SW480 (cell line): ENCODE results near the gene MTFP1.
A peak's percentile ranks its signal among the peaks of the same experiment; 100 is the strongest.
"Not testable (repeated sequence)": the region's sequence is repeated elsewhere in the genome, so short reads cannot be mapped to it uniquely, and the experiment has no call there.

Experiments used
- DNase-seq: peaks from one replicate; pipeline ENCODE4 v3.0.0-alpha.2; 2016; ENCODE audit warnings: low spot score

MTFP1 gene

DNA sequence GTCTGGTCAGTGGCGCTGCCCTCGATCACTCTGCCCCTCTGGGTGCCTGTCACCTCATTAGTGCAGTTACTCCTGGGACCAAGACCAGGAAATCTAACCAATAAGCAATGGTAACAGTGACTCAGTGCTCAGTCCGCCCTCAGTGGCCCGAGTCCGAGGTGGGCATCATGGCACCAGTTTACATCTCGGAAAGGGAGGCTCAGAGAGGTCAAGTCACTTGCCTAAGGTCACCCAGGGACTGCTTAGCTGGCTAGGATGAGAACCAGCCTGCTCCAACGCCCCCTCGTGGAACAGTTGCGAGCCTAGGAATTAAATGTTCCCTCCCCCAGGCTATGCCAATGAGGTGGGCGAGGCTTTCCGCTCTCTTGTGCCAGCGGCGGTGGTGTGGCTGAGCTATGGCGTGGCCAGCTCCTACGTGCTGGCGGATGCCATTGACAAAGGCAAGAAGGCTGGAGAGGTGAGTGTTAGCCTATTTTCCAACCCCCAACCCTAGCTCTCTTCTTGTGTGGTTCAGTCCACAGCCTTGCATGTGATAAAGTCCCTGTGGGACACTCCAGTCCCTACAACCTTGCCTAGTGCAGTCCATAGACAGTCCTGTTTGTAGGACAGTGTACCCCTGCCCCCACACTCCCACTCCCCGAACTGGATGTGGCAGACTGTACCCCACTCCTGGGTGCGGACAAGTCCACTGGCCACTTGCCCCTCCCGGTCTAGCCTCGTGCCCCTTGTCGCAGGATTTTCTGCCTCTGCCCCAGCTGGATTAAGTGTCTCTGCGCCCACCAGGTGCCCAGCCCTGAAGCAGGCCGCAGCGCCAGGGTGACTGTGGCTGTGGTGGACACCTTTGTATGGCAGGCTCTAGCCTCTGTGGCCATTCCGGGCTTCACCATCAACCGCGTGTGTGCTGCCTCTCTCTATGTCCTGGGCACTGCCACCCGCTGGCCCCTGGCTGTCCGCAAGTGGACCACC, 1.1 kb downstream of the MTFP1 start:
- DNase-seq, result peak; percentile 87

DNA sequence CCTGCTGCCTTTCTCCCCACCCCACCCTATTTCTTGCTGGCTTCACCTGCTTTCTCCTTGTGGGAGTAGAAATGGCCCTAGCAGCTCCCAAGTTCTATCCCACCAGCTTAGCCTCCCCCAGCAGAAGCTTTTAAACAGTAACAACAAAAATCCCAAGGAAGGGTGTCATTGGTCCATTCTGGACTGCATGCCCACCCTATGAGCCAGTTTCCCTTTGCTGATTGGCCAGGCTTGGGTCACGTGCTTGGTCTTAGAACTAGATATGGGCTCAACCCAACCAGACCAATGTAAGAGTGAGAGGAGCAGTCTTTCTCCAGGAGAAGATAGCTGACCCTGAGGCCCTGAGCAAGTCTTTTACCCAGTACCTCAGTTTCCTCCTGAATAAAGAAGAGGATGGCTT, 2.3 kb downstream of the MTFP1 start:
- DNase-seq, result no peak

DNA sequence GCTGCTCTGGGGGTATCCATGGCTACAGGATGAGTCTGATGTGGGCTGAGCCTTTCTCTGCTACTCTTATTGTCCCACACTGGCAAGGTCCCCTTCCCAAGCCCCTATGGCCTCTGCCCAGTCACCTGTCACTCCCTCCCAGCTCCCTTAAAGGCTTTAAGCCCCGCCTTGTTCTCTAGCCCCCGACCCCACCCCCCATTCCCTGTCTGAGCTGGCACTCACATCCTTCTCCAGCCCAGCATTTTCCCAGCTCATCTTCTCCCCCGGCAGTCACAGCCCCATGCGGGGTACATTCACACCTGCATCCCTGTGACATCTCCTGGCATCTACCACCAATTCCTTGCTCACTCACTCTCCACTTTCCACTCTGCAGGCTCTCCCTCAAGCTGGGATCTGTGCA, 4.3 kb downstream of the MTFP1 start:
- no peak for DNase-seq

- DNase-seq, result no peak
These were observed 5.4 kb downstream of the MTFP1 start for GRCh38 chr22:30430933-30431332.

GRCh38 chr22:30432096-30432495, 6.5 kb downstream of the MTFP1 start:
- no peak for DNase-seq

DNA sequence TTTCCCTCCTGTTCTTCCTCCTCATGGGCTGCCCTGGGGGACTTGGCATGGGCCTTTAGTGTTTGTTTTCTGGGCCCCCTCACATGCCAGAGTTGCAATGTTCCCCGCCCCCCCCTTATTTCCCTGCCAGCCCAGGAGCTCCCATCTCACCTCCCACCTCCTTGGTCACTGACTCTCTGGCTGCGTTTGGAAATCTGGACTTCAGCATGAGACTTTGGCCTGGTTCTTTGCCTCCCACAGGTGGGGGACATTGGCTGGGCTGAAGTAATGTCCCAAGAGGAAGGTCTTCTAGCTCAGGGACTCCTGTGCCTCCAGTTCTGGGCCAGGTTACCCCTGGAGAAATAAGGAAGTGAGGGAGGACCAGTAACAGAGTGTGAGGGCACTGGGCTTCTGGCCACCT, 7.0 kb downstream of the MTFP1 start:
- no peak for DNase-seq

DNA sequence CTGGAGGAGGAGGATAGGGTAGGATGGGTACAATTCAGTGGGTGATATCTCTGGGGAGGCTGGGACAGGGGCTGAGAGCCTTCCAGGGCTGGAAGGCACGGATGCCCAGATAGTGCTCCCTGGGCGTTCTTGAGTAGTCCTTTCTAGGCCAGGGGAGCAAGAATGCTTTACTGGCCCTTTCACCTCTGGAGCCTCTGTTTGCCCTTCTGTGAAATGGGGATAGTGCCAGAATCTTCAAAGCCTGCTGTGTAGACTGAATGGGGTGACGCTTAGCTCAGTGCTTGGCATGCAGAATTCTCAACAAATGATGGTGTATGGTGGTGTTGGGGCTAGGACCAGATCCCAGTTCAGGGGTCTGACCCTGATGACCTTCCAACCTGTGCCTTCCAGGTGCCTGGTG, 7.7 kb downstream of the MTFP1 start:
- no peak for DNase-seq

DNA sequence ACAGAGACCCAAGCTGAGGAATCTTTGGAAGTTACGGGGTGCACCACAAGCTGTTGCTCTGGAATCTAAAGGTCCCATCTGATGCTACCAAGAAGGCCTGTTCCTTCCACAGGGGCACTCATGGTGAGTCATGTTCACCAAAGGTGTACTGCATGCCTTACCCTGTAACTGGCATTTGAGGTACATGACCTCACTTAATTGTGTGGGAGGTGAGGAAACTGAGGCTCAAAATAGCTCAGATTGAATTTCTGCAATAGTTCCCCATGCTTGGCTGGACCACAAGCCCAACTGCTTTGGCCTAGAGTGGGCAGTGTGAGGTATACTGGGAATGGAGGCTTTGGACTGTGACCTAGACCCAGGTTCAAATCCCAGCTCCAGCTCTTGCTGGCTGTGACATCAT, 8.2 kb downstream of the MTFP1 start:
- DNase-seq, result no peak

DNA sequence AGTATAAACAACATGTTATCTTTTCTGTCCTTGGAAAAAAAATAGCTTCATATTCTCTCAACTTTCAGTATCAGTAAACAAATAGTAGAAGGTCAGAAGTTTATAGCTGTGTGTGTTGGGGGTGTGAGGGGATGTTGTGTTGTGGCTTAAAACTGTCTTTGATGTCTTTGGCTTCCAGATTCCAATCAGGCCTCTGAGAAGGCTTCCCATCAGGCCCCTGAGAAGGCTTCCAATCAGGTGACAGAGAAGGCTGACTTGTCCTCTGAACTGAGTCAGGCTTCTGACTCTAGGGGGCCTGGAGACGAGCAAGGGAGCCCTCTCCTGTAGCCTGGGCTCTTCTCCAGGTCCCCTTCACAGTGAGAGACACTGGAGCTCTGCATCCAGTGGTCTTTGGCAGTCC, 9.3 kb downstream of the MTFP1 start:
- peak; percentile 42 for DNase-seq

- no peak for DNase-seq
These were observed 10.1 kb downstream of the MTFP1 start for GRCh38 chr22:30435674-30436126.

DNA sequence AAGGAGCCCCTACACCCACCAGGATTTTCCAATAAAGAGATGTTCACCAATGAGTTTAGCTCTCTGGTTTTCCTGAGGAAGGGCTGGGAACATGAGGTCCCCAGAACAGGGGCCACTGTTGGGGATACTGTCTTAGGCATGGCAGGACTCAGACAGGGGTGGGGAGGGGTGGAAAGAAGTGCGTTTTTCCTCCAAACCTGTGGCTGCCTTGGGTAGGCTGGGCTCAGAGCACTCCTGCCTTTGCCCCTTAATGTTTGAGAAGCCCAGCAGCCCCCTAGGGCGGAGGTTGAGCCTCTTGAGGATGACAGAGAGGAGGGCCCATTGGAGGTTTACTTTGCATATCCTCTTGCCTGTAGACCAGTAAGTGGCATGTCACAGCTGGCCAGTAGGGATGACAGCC, 10.6 kb downstream of the MTFP1 start:
- no peak for DNase-seq

DNA sequence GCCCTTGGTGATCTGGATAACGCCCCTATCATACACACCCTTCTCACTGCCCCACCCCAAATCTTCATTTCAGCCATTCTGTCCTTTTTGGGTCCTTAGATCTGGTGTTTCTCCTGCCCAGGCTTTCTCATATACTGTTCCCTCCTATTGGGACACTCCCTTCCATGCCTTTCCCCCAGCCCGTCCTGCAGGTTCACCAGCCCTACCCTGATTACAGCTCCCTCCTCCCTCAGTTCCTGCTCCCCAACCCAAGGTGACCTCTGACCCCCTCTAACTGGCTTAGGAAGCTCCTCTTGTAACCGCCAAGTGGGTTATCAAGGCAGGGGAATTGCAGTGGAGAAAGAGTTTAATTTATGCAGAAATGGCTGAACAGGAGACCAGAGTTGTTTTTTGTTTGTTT, 13.0 kb downstream of the MTFP1 start:
- no peak for DNase-seq

DNA sequence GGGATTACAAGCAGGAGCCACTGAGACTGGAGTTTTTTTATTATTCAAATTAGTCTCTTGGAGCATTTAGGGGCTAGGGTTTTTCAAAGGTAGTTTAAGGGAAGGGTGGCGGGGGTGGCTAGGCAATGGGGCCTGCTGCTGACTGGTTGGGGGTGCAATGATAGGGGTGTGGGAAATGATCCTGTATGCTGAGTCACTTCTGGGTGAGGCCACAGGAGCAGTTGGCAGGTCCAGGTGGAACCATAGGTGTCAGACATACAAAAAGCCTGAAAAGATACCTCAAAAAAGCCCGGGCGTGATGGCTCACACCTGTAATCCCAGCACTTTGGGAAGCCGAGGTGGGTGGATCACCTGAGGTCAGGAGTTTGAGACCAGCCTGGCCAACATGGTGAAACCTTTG, 13.7 kb downstream of the MTFP1 start:
- no peak for DNase-seq

DNA sequence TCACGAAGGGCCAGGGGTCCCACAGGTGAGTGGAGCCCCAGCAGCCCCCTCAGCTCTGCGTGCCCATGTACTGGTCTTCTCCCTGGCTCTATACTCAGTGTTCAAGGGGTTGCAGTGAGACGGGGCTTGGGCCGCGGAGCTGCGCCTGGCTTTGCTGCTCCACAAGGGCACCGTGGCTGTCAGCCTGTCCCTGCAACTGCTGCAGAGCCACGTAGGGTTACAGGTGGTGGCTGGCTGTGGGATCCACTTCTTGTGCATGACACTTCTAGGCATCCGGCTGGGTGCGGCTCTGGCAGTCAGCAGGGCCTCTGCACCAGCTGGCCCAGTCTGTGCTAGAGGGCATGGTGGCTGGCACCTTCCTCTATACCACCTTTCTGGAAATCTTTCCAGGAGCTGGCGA, 14.3 kb downstream of the MTFP1 start:
- DNase-seq, result no peak

GRCh38 chr22:30441088-30441487, 15.5 kb downstream of the MTFP1 start:
- DNase-seq, result no peak

DNA sequence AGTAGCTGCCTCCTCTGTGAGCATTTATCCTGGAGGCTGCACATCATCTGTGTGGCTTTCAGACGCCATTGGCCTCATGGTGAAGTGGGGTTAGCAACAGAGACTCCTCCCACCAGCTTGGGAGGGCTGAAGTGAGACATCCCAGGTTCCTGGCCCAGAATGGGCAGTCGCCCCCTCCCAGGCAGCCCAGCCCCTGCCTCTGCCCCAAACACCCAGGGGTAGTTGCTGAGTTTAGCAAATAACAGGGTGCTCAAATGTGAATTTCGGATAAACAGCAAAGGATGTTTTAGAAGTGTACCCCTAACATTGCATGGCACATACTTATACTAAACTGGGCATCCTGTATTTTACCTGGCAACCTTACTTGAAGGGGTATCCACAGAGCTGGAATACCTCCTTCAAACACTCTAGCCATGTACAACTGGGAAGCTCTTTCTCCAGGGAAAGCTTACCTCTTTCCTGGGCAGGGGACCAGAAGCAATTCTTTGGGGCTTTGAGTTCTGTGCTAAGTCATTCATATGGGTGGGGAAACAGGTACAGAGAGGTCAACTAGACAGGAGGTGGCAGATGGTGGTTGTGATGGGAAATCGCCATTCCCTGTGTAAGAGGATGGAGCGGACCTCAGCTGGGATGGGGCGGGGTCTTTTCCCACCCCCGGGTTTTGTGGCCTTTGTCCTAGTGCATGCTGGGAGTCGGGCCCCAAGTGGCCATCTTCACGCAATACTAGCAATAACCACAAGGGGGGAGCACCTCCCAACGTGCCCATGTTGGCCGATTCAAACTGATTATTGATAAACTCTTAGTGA, 19.3 kb downstream of the MTFP1 start:
- peak; percentile 51 for DNase-seq

DNA sequence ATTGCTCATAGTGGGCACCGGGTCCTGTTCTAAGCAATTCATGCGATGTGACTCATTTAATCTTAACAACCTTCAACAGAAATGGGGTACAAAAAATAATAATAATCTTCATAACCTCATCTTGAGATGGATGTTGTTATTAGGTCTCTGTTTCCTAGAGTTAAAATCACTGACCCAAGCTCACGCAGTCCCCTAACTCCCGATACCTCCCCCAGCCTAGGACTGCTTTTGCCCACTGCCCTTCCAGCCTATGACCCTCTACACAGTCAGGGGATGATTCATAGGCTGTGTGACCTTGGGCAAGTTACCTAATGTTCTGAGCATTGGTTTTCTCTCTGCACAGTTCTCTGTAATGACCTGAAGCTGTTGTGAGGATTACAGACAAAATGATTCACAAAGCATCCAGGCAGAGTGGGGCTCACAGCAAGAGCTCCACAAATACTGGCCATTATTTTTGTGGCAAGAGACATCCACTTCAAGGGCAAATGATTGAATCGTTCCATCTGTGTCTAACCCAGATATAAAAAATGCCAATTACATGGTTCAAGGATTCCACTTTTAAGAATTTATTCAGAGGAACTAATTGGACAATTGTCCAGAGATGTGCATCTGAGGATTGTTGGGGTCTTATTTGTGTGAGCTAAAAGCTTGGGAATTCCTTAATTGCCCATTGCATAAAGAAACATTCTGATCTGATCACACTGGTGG, 20.0 kb downstream of the MTFP1 start:
- DNase-seq, result no peak

GRCh38 chr22:30447656-30448055, 22.1 kb downstream of the MTFP1 start:
- DNase-seq, result no peak

- not testable (repeated sequence) for DNase-seq
These were observed 25.9 kb downstream of the MTFP1 start for GRCh38 chr22:30451488-30451887.

GRCh38 chr22:30452861-30453260, 27.3 kb downstream of the MTFP1 start:
- DNase-seq, result no peak

DNA sequence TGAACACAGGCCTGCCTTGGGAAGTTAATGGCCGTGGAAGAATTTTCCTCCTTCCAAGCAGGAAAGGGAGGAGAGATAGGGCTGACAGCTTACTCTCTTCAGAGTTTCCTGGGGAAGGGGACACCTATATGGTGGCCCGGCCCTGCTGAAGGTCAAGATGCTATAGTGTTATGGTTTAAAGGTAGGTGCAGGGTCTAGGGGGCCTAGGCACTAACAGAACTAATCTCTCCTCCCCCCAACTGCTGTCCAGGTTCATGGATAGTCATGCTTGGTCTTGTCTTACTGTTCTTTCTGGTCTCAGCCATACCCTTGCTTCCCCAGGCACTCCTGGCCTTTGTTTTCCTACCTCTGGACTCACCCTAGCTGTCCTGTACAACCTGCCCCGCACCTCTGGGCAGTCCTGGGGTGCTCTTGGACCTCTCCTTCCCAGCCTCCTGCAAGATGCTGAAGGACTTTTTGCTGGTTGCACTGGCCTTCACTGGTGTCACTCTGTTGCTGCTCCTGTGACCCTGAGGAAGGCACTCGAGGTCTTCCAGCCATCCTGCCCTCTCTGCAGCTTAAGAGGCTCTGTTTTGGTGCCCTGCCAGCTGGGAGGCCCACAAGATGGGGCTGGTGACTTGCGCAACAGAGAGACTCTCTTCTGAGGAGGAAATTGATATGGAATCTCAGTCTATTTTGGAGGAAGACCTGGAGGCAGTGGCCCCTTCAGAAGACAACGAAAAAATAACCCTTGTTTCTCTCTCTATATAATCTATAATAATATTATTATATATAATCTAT, 28.4 kb downstream of the MTFP1 start:
- no peak for DNase-seq
